ENCODE results near the gene ERC1. TPM values are rescaled to one million over a fixed set of nuclear protein-coding genes. Genes with fewer than 3 reads are reported as not detected.

Gene ERC1
- total and polyA plus RNA-seq, 2 donors (not counting 1 experiment from before 2014, with no cell fraction given) = 19.7 to 34.5 TPM

DNA sequence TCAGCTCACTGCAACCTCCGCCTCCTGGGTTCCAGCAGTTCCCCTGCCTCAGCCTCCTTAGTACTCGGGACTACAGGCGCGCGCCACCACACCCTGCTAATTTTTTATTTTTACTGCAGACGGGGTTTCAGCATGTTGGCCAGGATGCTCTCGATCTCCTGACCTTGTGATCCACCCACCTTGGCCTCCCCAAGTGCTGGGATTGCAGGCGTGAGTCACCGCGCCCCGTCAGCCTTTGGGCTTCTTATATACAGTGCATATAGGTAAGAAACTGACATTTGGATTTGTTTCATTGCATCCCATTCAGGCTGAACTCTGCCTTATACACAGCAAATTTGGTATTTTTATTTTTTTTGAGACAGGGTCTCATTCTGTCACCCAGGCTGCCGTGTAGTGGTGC, 176.8 kb downstream of the ERC1 start:
- no peaks in the 10 kb centered on the region for H3K36me3 ChIP-seq (ENCODE audit: control insufficient read depth, insufficient read depth, low read length)
- no peak for TF ChIP-seq EZH2 (IDR thresholded peaks at IDR 0.05; ENCODE audit: low read length, missing control alignments)
- TF ChIP-seq, protein P1, sequence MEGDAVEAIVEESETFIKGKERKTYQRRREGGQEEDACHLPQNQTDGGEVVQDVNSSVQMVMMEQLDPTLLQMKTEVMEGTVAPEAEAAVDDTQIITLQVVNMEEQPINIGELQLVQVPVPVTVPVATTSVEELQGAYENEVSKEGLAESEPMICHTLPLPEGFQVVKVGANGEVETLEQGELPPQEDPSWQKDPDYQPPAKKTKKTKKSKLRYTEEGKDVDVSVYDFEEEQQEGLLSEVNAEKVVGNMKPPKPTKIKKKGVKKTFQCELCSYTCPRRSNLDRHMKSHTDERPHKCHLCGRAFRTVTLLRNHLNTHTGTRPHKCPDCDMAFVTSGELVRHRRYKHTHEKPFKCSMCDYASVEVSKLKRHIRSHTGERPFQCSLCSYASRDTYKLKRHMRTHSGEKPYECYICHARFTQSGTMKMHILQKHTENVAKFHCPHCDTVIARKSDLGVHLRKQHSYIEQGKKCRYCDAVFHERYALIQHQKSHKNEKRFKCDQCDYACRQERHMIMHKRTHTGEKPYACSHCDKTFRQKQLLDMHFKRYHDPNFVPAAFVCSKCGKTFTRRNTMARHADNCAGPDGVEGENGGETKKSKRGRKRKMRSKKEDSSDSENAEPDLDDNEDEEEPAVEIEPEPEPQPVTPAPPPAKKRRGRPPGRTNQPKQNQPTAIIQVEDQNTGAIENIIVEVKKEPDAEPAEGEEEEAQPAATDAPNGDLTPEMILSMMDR (conservative IDR thresholded peaks at IDR 0.05 in 1 of 2, IDR thresholded peaks at IDR 0.05 in 1 of 2; ENCODE audit: low read depth in 1 of 2, low read length in 2 of 2) = no peak

DNA sequence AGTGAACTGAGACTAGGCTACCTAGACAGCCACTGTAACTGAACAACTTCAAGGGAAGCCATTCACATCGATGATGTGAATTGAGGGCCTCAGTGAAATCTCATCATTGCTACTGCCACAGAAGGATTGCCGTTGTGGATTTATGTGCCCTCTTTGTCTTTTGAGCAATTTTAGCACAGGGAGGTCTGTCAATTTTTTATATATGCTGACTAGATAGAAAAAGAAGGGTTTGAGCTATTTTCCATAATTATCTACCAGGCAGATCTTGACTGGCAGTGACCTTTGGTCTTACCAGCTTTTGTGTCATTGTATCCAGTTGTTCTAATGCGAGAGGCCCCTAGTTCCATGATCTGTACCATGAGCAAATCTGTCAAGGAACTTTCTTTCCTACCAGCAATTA, 179.4 kb downstream of the ERC1 start:
- no peak overlapping the region for H3K4me2 ChIP-seq (ENCODE audit: extremely low read depth, insufficient read depth, low read length)
- H3K9ac ChIP-seq (ENCODE audit: insufficient read depth, low read length) = no peak overlapping the region
- TF ChIP-seq, protein P1 (conservative IDR thresholded peaks at IDR 0.05 in 1 of 2, IDR thresholded peaks at IDR 0.05 in 1 of 2; ENCODE audit: low read depth in 1 of 2, low read length in 2 of 2) = no peak
- no peak for TF ChIP-seq EZH2 (IDR thresholded peaks at IDR 0.05; ENCODE audit: low read length, missing control alignments)
- no peaks in the 10 kb centered on the region for H3K79me2 ChIP-seq (ENCODE audit: control insufficient read depth, insufficient read depth, low read length)
- no peaks in the 10 kb centered on the region for H3K4me1 ChIP-seq (ENCODE audit: control insufficient read depth, extremely low read depth, insufficient read depth, low read length)
- no peak for DNase-seq (ENCODE audit: low read depth in 2 of 2)
- no peaks in the 10 kb centered on the region for H3K9me3 ChIP-seq (ENCODE audit: control insufficient read depth, insufficient read depth, low read depth, low read length)
- H3K36me3 ChIP-seq (ENCODE audit: control insufficient read depth, insufficient read depth, low read length) = no peaks in the 10 kb centered on the region
- no peak overlapping the region for H3K27ac ChIP-seq (ENCODE audit: insufficient read depth, low read length)
- no peaks in the 10 kb centered on the region for H3K27me3 ChIP-seq (ENCODE audit: control insufficient read depth, insufficient read depth, low read length)
- H4K20me1 ChIP-seq (ENCODE audit: control insufficient read depth, extremely low read depth, insufficient read depth, low read length) = no peaks in the 10 kb centered on the region
- H2AFZ ChIP-seq (ENCODE audit: low read length) = no peak overlapping the region
- H3K4me3 ChIP-seq (replicated peaks in 1 of 4; ENCODE audit: control extremely low read depth in 1 of 4, insufficient read depth in 1 of 4, low read depth in 3 of 4, low read length in 4 of 4) = no peak overlapping the region

More for the DNA sequence above, 176.8 kb downstream of the ERC1 start:
- no peak overlapping the region for H3K27ac ChIP-seq (ENCODE audit: insufficient read depth, low read length)
- H2AFZ ChIP-seq (ENCODE audit: low read length) = no peak overlapping the region
- H3K9ac ChIP-seq (ENCODE audit: insufficient read depth, low read length) = no peak overlapping the region
- H3K79me2 ChIP-seq (ENCODE audit: control insufficient read depth, insufficient read depth, low read length) = no peaks in the 10 kb centered on the region
- no peaks in the 10 kb centered on the region for H3K27me3 ChIP-seq (ENCODE audit: control insufficient read depth, insufficient read depth, low read length)
- H3K9me3 ChIP-seq (ENCODE audit: control insufficient read depth, insufficient read depth, low read depth, low read length) = no peaks in the 10 kb centered on the region
- H3K4me3 ChIP-seq (replicated peaks in 1 of 4; ENCODE audit: control extremely low read depth in 1 of 4, insufficient read depth in 1 of 4, low read depth in 3 of 4, low read length in 4 of 4) = no peak overlapping the region
- H3K4me1 ChIP-seq (ENCODE audit: control insufficient read depth, extremely low read depth, insufficient read depth, low read length) = no peaks in the 10 kb centered on the region
- no peak for DNase-seq (ENCODE audit: low read depth in 2 of 2)
- no peak overlapping the region for H3K4me2 ChIP-seq (ENCODE audit: extremely low read depth, insufficient read depth, low read length)
- H4K20me1 ChIP-seq (ENCODE audit: control insufficient read depth, extremely low read depth, insufficient read depth, low read length) = no peaks in the 10 kb centered on the region

DNA sequence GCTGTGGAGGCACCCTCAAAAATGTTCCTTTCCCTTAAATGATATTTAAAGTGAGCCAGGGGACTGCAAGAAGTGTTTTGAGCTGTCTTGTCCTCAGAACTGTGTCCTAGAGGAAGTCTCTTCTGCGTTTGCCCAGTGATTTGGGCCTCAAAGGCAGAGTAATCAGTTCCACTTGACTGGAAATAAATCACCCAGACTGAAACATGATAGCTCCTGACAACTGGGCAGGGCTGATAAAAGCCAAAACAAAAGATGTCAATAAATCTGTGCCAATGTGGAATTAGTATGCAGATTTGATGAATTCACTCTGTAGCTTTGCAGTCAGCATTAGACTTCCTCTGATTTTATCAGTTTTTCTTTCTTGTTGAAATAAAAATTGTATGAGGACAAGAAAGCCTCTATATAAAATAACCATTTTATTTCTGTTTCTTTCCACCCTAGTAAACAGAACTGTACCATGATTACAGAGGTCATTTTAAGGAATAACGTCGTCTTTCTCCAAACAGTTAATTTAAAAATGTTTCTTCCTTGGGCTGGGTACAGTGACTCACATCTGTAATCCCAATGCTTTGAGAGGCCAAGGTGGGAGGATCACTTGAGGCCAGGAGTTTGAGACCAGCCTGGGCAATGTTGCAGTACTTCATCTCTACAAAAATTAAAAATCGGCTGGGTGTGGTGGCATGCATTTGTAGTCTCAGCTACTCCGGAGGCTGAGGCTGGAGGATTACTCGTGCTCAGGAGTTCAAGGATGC, 180.8 kb downstream of the ERC1 start:
- H4K20me1 ChIP-seq (ENCODE audit: control insufficient read depth, extremely low read depth, insufficient read depth, low read length) = no peaks in the 10 kb centered on the region
- H3K4me1 ChIP-seq (ENCODE audit: control insufficient read depth, extremely low read depth, insufficient read depth, low read length) = no peaks in the 10 kb centered on the region
- H3K27ac ChIP-seq (ENCODE audit: insufficient read depth, low read length) = no peak overlapping the region
- H3K9ac ChIP-seq (ENCODE audit: insufficient read depth, low read length) = no peak overlapping the region
- no peaks in the 10 kb centered on the region for H3K79me2 ChIP-seq (ENCODE audit: control insufficient read depth, insufficient read depth, low read length)
- no peak overlapping the region for H3K4me2 ChIP-seq (ENCODE audit: extremely low read depth, insufficient read depth, low read length)
- no peaks in the 10 kb centered on the region for H3K9me3 ChIP-seq (ENCODE audit: control insufficient read depth, insufficient read depth, low read depth, low read length)
- TF ChIP-seq, protein P1 (conservative IDR thresholded peaks at IDR 0.05 in 1 of 2, IDR thresholded peaks at IDR 0.05 in 1 of 2; ENCODE audit: low read depth in 1 of 2, low read length in 2 of 2) = no peak
- TF ChIP-seq EZH2 (IDR thresholded peaks at IDR 0.05; ENCODE audit: low read length, missing control alignments) = no peak
- peak in 1 of 2 donors; percentile 21 for DNase-seq (ENCODE audit: low read depth in 2 of 2)
- H3K36me3 ChIP-seq (ENCODE audit: control insufficient read depth, insufficient read depth, low read length) = no peaks in the 10 kb centered on the region
- no peak overlapping the region for H2AFZ ChIP-seq (ENCODE audit: low read length)
- H3K27me3 ChIP-seq (ENCODE audit: control insufficient read depth, insufficient read depth, low read length) = no peaks in the 10 kb centered on the region
- H3K4me3 ChIP-seq (replicated peaks in 1 of 4; ENCODE audit: control extremely low read depth in 1 of 4, insufficient read depth in 1 of 4, low read depth in 3 of 4, low read length in 4 of 4) = no peak overlapping the region
